GM23338 (cell line): ENCODE results near the gene DNAH8. TPM values are rescaled to one million over a fixed set of nuclear protein-coding genes. Genes with fewer than 3 reads are reported as not detected.

Experiments used
- ATAC-seq: fragments of 200-7000 bp; cut with Tn5 transposase; 3 replicates; pipeline ENCODE4 v1.9.1; 2020
- DNase-seq: peaks from one replicate; pipeline ENCODE4 v3.0.0-alpha.2; 2015; ENCODE audit warnings: low spot score
- H2AFZ ChIP-seq: fragments of 200-600 bp; sonication (generic); 2 replicates; pipeline ENCODE4 v1.8.0; 2016; ENCODE audit warnings: antibody characterized with exemption, mild to moderate bottlenecking, moderate library complexity
- H3F3A ChIP-seq: fragments of 200-600 bp; sonication (generic); replicated peaks from 2 replicates; pipeline ENCODE4 v1.8.0; 2017; ENCODE audit warnings: antibody characterized with exemption, mixed run types, low read depth
- H3K27ac ChIP-seq: fragments of 200-600 bp; sonication (generic); 2 replicates; pipeline ENCODE4 v1.6.1; 2016; ENCODE audit warnings: low read depth
- H3K27me3 ChIP-seq: fragments of 200-600 bp; sonication (generic); 2 replicates; pipeline ENCODE4 v1.8.0; 2016; ENCODE audit warnings: mild to moderate bottlenecking, mixed run types, moderate library complexity; ENCODE audit not compliant: insufficient read depth
- H3K36me3 ChIP-seq: fragments of 200-600 bp; sonication (generic); 2 replicates; pipeline ENCODE4 v1.8.0; 2016; ENCODE audit warnings: mild to moderate bottlenecking; ENCODE audit not compliant: insufficient read depth
- H3K4me1 ChIP-seq: fragments of 200-600 bp; sonication (generic); 2 replicates; pipeline ENCODE4 v1.8.0; 2016; ENCODE audit warnings: mild to moderate bottlenecking, moderate library complexity; ENCODE audit not compliant: insufficient read depth
- H3K4me2 ChIP-seq: fragments of 200-600 bp; sonication (generic); 2 replicates; pipeline ENCODE4 v1.7.1; 2017; ENCODE audit warnings: mixed run types
- H3K4me3 ChIP-seq: fragments of 200-600 bp; sonication (generic); 2 replicates; pipeline ENCODE4 v1.6.1; 2016; ENCODE audit warnings: mixed run types
- H3K79me2 ChIP-seq: fragments of 200-600 bp; sonication (generic); replicated peaks from 2 replicates; pipeline ENCODE4 v1.8.0; 2017; ENCODE audit warnings: mild to moderate bottlenecking; ENCODE audit not compliant: insufficient read depth
- H3K9me2 ChIP-seq: fragments of 200-600 bp; sonication (generic); 2 replicates; pipeline ENCODE4 v1.8.0; 2017; ENCODE audit not compliant: insufficient read depth
- H4K20me1 ChIP-seq: fragments of 200-600 bp; sonication (generic); replicated peaks from 2 replicates; pipeline ENCODE4 v1.8.0; 2017; ENCODE audit warnings: mild to moderate bottlenecking; ENCODE audit not compliant: insufficient read depth
- H3K27ac Mint-ChIP-seq: 2 replicates; pipeline ENCODE4 v1.8.0; 2020; ENCODE audit warnings: inconsistent platforms, mild to moderate bottlenecking, moderate library complexity, mixed read lengths
- H3K27me3 Mint-ChIP-seq: 3 replicates; pipeline ENCODE4 v1.8.0; 2022; ENCODE audit warnings: low read depth, mild to moderate bottlenecking, moderate library complexity, mixed read lengths, inconsistent platforms; ENCODE audit not compliant: insufficient read depth, poor library complexity
- H3K36me3 Mint-ChIP-seq: 3 replicates; pipeline ENCODE4 v1.8.0; 2021; ENCODE audit warnings: low read depth, mild to moderate bottlenecking, inconsistent platforms, moderate library complexity, mixed read lengths
- H3K4me1 Mint-ChIP-seq: 3 replicates; pipeline ENCODE4 v1.8.0; 2020; ENCODE audit warnings: mild to moderate bottlenecking, inconsistent platforms, mixed read lengths
- H3K4me3 Mint-ChIP-seq: 3 replicates; pipeline ENCODE4 v1.8.0; 2021; ENCODE audit warnings: moderate library complexity, mild to moderate bottlenecking, inconsistent platforms, mixed read lengths
- H3K9me3 Mint-ChIP-seq: 3 replicates; pipeline ENCODE4 v1.8.0; 2020; ENCODE audit warnings: moderate library complexity, mild to moderate bottlenecking, inconsistent platforms, mixed read lengths
- CREB1 ChIP-seq: fragments of 250-450 bp; sonication (Bioruptor Pico); IDR thresholded peaks from 2 replicates; pipeline ENCODE4 v1.5.0; 2020; ENCODE audit warnings: low read depth, mild to moderate bottlenecking, moderate library complexity
- CTCF ChIP-seq, 2 experiments: fragments of 200-600 bp in 1 of 2; sonication (generic) in 1 of 2; conservative IDR thresholded peaks; 2 replicates each; pipeline versions ENCODE4 v1.5.1 to v1.6.1; 2016 to 2017; ENCODE audit warnings: antibody characterized with exemption in 2 of 2, low read depth in 2 of 2, mild to moderate bottlenecking in 2 of 2, moderate library complexity in 1 of 2
- ETS1 ChIP-seq: IDR thresholded peaks from 2 replicates; pipeline ENCODE4 v1.6.1; 2016; ENCODE audit warnings: antibody characterized with exemption
- EZH2 ChIP-seq: fragments of 200-600 bp; sonication (generic); IDR thresholded peaks from one replicate; pipeline ENCODE4 v1.8.0; 2017; ENCODE audit warnings: antibody characterized with exemption, mild to moderate bottlenecking, low read depth; ENCODE audit not compliant: unreplicated experiment
- EZH2phosphoT487 ChIP-seq: fragments of 200-600 bp; sonication (generic); IDR thresholded peaks from one replicate; pipeline ENCODE4 v1.8.1; 2018; ENCODE audit warnings: antibody characterized with exemption; ENCODE audit not compliant: unreplicated experiment
- JUNB ChIP-seq: IDR thresholded peaks from one replicate; pipeline ENCODE4 v1.6.1; 2016; ENCODE audit warnings: antibody characterized with exemption; ENCODE audit not compliant: unreplicated experiment
- POLR2AphosphoS5 ChIP-seq: IDR thresholded peaks from 2 replicates; pipeline ENCODE4 v1.6.1; 2016; ENCODE audit warnings: antibody characterized with exemption, low read depth
- REST ChIP-seq: IDR thresholded peaks from one replicate; pipeline ENCODE4 v1.6.1; 2018; ENCODE audit warnings: antibody characterized with exemption; ENCODE audit not compliant: unreplicated experiment
- STAT1 ChIP-seq: IDR thresholded peaks from one replicate; pipeline ENCODE4 v1.6.1; 2016; ENCODE audit warnings: antibody characterized with exemption; ENCODE audit not compliant: unreplicated experiment
- ZNF114 ChIP-seq: fragments of 250-450 bp; sonication (Bioruptor Pico); IDR thresholded peaks from 2 replicates; pipeline ENCODE4 v1.5.0; 2020; ENCODE audit warnings: mild to moderate bottlenecking, moderate library complexity
- ZNF331 ChIP-seq: fragments of 250-450 bp; sonication (Bioruptor Pico); IDR thresholded peaks from 2 replicates; pipeline ENCODE4 v1.5.0; 2020; ENCODE audit warnings: low read depth, mild to moderate bottlenecking, moderate library complexity
- ZNF462 ChIP-seq: fragments of 250-450 bp; sonication (Bioruptor Pico); IDR thresholded peaks from 2 replicates; pipeline ENCODE4 v1.5.0; 2020; ENCODE audit warnings: mild to moderate bottlenecking, moderate library complexity
- polyA plus RNA-seq: library from polyadenylated mRNA; unstranded; fragments of >200 nt; fragmentation: Nextera tagmentation; extraction: Ambion mirVana; gene quantifications from 2 replicates; pipeline ENCODE4 v1.2.1, GENCODE V29; 2016
- total RNA-seq: library from RNA; depleted of rRNA; stranded (reverse); fragments of >200 nt; shearing (Covaris generic); gene quantifications from 2 replicates; pipeline ENCODE4 v1.2.3, GENCODE V29; 2014

DNAH8 gene
- total and polyA plus RNA-seq, 2 experiments from 2014 or later, result 0.02 TPM; not detected in 1

GRCh38 chr6:39008737-39009136 is 293.6 kb downstream of the DNAH8 start (continued):
- TF ChIP-seq ZNF462 (no peak), STAT1 (no peak)

- H3K4me2 ChIP-seq, result no peak overlapping the region
- ATAC-seq (no peak), DNase-seq (no peak)
- no peak overlapping the region for H2AFZ ChIP-seq
- H3K36me3 ChIP-seq, result no peaks in the 10 kb centered on the region
- no peaks in the 10 kb centered on the region for H3K27me3 ChIP-seq
- H3K4me1 Mint-ChIP-seq, result peaks cover 3% of the 10 kb centered on the region; the same call in 1 of the 3 replicates
- no peak overlapping the region for H3K4me3 Mint-ChIP-seq
- no peak overlapping the region for H3K27ac ChIP-seq
- no peaks in the 10 kb centered on the region for H3F3A ChIP-seq
- no peak overlapping the region for H3K27ac Mint-ChIP-seq
- no peak overlapping the region for H3K4me3 ChIP-seq
- H3K79me2 ChIP-seq, result no peaks in the 10 kb centered on the region
- no peaks in the 10 kb centered on the region for H3K36me3 Mint-ChIP-seq
- no peaks in the 10 kb centered on the region for H3K9me2 ChIP-seq
- no peaks in the 10 kb centered on the region for H3K4me1 ChIP-seq
- no peaks in the 10 kb centered on the region for H3K9me3 Mint-ChIP-seq
- no peaks in the 10 kb centered on the region for H4K20me1 ChIP-seq
- H3K27me3 Mint-ChIP-seq, result no peaks in the 10 kb centered on the region
- no peak for TF ChIP-seq JUNB
- no peak for TF ChIP-seq EZH2
- TF ChIP-seq REST, result no peak
- no peak for TF ChIP-seq POLR2AphosphoS5
- no peak for TF ChIP-seq EZH2phosphoT487
- TF ChIP-seq CTCF (conservative IDR thresholded peaks at IDR 0.05; ENCODE audit: low read depth in 2 of 2), result no peak
- no peak for TF ChIP-seq ETS1
- no peak for TF ChIP-seq CREB1 (CRISPR knock-in tag)
- no peak for TF ChIP-seq ZNF114
- TF ChIP-seq ZNF331 (CRISPR knock-in tag), result no peak
Observed at GRCh38 chr6:39009476-39009875, 294.4 kb downstream of the DNAH8 start.
